DOHH2 (cell line): ENCODE measurements around the gene MAP2K6.

Experiments
- EZH2phosphoT487 ChIP-seq: fragments of 200-600 bp; sonication (generic); IDR thresholded peaks from 2 replicates; pipeline ENCODE4 v1.6.1; 2017; ENCODE audit warnings: borderline replicate concordance, mild to moderate bottlenecking, antibody characterized with exemption, low read length, moderate library complexity, mixed read lengths
- TF ChIP-seq, protein P1 (sequence below): fragments of 200-600 bp; sonication (generic); IDR thresholded peaks from one replicate; pipeline ENCODE4 v1.5.1; 2014; ENCODE audit warnings: antibody characterized with exemption, mild to moderate bottlenecking, low read depth, low read length; ENCODE audit not compliant: poor library complexity, severe bottlenecking

DNA sequence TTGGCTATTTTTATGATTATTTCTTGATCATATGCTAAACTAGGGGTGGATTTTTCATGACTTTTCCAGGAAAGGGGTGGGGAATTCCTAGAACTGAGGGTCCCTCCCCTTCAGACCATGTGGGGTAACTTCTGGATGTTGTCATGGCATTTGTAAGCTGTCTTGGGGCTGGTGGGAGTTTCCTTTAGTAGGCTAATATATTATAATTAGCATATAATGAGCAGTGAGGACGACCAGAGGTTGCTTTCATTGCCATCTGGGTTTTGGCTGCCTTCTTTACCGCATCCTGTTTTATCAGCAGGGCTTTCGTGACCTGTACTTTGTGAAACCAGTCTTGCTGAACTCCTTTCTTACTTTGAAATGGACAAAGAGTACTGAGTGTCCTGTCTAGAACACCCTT, 47.2 kb upstream of the MAP2K6 start:
- TF ChIP-seq, protein P1, sequence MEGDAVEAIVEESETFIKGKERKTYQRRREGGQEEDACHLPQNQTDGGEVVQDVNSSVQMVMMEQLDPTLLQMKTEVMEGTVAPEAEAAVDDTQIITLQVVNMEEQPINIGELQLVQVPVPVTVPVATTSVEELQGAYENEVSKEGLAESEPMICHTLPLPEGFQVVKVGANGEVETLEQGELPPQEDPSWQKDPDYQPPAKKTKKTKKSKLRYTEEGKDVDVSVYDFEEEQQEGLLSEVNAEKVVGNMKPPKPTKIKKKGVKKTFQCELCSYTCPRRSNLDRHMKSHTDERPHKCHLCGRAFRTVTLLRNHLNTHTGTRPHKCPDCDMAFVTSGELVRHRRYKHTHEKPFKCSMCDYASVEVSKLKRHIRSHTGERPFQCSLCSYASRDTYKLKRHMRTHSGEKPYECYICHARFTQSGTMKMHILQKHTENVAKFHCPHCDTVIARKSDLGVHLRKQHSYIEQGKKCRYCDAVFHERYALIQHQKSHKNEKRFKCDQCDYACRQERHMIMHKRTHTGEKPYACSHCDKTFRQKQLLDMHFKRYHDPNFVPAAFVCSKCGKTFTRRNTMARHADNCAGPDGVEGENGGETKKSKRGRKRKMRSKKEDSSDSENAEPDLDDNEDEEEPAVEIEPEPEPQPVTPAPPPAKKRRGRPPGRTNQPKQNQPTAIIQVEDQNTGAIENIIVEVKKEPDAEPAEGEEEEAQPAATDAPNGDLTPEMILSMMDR: no peak
- no peak for TF ChIP-seq EZH2phosphoT487
